Parathyroid adenoma (tissue), 2 donors: ENCODE results near the gene CCDC50.

Experiments used
- H2AFZ ChIP-seq: fragments of 300-600 bp; sonication (generic); one replicate; pipeline ENCODE4 v1.7.0; 2017; ENCODE audit warnings: antibody characterized with exemption, mild to moderate bottlenecking
- H3K27ac ChIP-seq: fragments of 300-600 bp; sonication (generic); one replicate; pipeline ENCODE4 v1.7.0; 2017
- H3K27me3 ChIP-seq: fragments of 300-600 bp; sonication (generic); one replicate; pipeline ENCODE4 v1.7.0; 2017; ENCODE audit warnings: low read length; ENCODE audit not compliant: control insufficient read depth, insufficient read depth
- H3K36me3 ChIP-seq: fragments of 300-600 bp; sonication (generic); one replicate; pipeline ENCODE4 v1.7.0; 2017; ENCODE audit warnings: low read length; ENCODE audit not compliant: control insufficient read depth, insufficient read depth
- H3K4me1 ChIP-seq: fragments of 300-600 bp; sonication (generic); one replicate; pipeline ENCODE4 v1.7.0; 2017; ENCODE audit warnings: control low read depth
- H3K4me2 ChIP-seq: fragments of 300-600 bp; sonication (generic); one replicate; pipeline ENCODE4 v1.7.0; 2017; ENCODE audit warnings: low read length
- H3K4me3 ChIP-seq: fragments of 300-600 bp; sonication (generic); one replicate; pipeline ENCODE4 v1.7.0; 2017; ENCODE audit warnings: low read depth, low read length
- H3K79me2 ChIP-seq: fragments of 300-600 bp; sonication (generic); one replicate; pipeline ENCODE4 v1.7.0; 2017; ENCODE audit warnings: control low read depth
- H3K9ac ChIP-seq: fragments of 300-600 bp; sonication (generic); one replicate; pipeline ENCODE4 v1.7.0; 2017; ENCODE audit warnings: mild to moderate bottlenecking
- H3K9me3 ChIP-seq: fragments of 300-600 bp; sonication (generic); one replicate; pipeline ENCODE4 v1.7.0; 2017; ENCODE audit warnings: low read length; ENCODE audit not compliant: control insufficient read depth
- CTCF ChIP-seq: fragments of 300-600 bp; sonication (generic); IDR thresholded peaks from one replicate; pipeline ENCODE4 v1.7.0; 2017; ENCODE audit warnings: antibody characterized with exemption, mild to moderate bottlenecking
- donor health status: primary hyperparathyroidism.

Gene CCDC50

GRCh38 chr3:191302451-191302850 is 26.7 kb upstream of the CCDC50 start:
- Histone ChIP-seq H3K9me3 (no peaks in the 10 kb centered on the region), H3K79me2 (no peaks in the 10 kb centered on the region), H3K9ac (no peak overlapping the region), H3K4me1 (no peaks in the 10 kb centered on the region), H3K36me3 (no peaks in the 10 kb centered on the region), H2AFZ (no peak overlapping the region), H3K27ac (no peak overlapping the region), H3K4me2 (no peak overlapping the region), H3K27me3 (no peaks in the 10 kb centered on the region), H3K4me3 (no peak overlapping the region)
- TF ChIP-seq CTCF, result no peak

GRCh38 chr3:191303596-191303995 is 25.6 kb upstream of the CCDC50 start:
- H3K36me3 ChIP-seq, result no peaks in the 10 kb centered on the region
- no peaks in the 10 kb centered on the region for H3K4me1 ChIP-seq
- H3K79me2 ChIP-seq, result no peaks in the 10 kb centered on the region
- H3K9ac ChIP-seq, result no peak overlapping the region
- no peak overlapping the region for H3K4me2 ChIP-seq
- H3K27me3 ChIP-seq, result no peaks in the 10 kb centered on the region
- no peak for TF ChIP-seq CTCF
- no peak overlapping the region for H2AFZ ChIP-seq
- H3K4me3 ChIP-seq, result no peak overlapping the region
- no peak overlapping the region for H3K27ac ChIP-seq
- H3K9me3 ChIP-seq, result no peaks in the 10 kb centered on the region

- no peaks in the 10 kb centered on the region for H3K9me3 ChIP-seq
- no peak overlapping the region for H2AFZ ChIP-seq
- no peak for TF ChIP-seq CTCF
- H3K9ac ChIP-seq, result no peak overlapping the region
- H3K4me3 ChIP-seq, result no peak overlapping the region
- H3K27me3 ChIP-seq, result no peaks in the 10 kb centered on the region
- no peaks in the 10 kb centered on the region for H3K36me3 ChIP-seq
- no peaks in the 10 kb centered on the region for H3K79me2 ChIP-seq
- no peak overlapping the region for H3K4me2 ChIP-seq
- H3K27ac ChIP-seq, result no peak overlapping the region
- no peaks in the 10 kb centered on the region for H3K4me1 ChIP-seq
Measured at GRCh38 chr3:191306428-191306827, 22.8 kb upstream of the CCDC50 start.

GRCh38 chr3:191307341-191307740 is 21.9 kb upstream of the CCDC50 start:
- H2AFZ ChIP-seq, result no peak overlapping the region

More at GRCh38 chr3:191307341-191307740, 21.9 kb upstream of the CCDC50 start:
- H3K36me3 ChIP-seq, result no peaks in the 10 kb centered on the region
- no peak overlapping the region for H3K27ac ChIP-seq
- no peak for TF ChIP-seq CTCF
- H3K4me3 ChIP-seq, result no peak overlapping the region
- no peaks in the 10 kb centered on the region for H3K9me3 ChIP-seq
- no peaks in the 10 kb centered on the region for H3K27me3 ChIP-seq
- no peak overlapping the region for H3K4me2 ChIP-seq
- H3K9ac ChIP-seq, result no peak overlapping the region
- no peaks in the 10 kb centered on the region for H3K4me1 ChIP-seq
- no peaks in the 10 kb centered on the region for H3K79me2 ChIP-seq
